ENCODE results near the gene BUD13.
"Not testable (repeated sequence)": the region's sequence is repeated elsewhere in the genome, so short reads cannot be mapped to it uniquely, and the experiment has no call there.

The BUD13 gene

GRCh38 chr11:116777056-116777455, 4.3 kb upstream of the BUD13 start:
- Histone ChIP-seq H3K27me3 (ENCODE audit: control insufficient read depth, insufficient read depth, low read length) (no peaks in the 10 kb centered on the region), H3K4me1 (ENCODE audit: control insufficient read depth, insufficient read depth, low read length) (peaks cover 12% of the 10 kb centered on the region), H3K4me2 (ENCODE audit: low read length) (no peak overlapping the region), H3K9me3 (replicated peaks; ENCODE audit: low read length) (no peaks in the 10 kb centered on the region), H3K9ac (ENCODE audit: low read depth, low read length) (no peak overlapping the region), H3K4me3 (ENCODE audit: low read length) (no peak overlapping the region), H3K36me3 (ENCODE audit: insufficient read depth, low read length) (peaks cover 51% of the 10 kb centered on the region)

- H3K9ac ChIP-seq (ENCODE audit: low read depth, low read length): no peak overlapping the region
- peaks cover 17% of the 10 kb centered on the region for H3K4me1 ChIP-seq (ENCODE audit: control insufficient read depth, insufficient read depth, low read length)
- H3K27me3 ChIP-seq (ENCODE audit: control insufficient read depth, insufficient read depth, low read length): no peaks in the 10 kb centered on the region
- H3K9me3 ChIP-seq (replicated peaks; ENCODE audit: low read length): no peaks in the 10 kb centered on the region
- H3K4me2 ChIP-seq (ENCODE audit: low read length): no peak overlapping the region
- peaks cover 48% of the 10 kb centered on the region for H3K36me3 ChIP-seq (ENCODE audit: insufficient read depth, low read length)
- H3K4me3 ChIP-seq (ENCODE audit: low read length): no peak overlapping the region
Measured at GRCh38 chr11:116776522-116776984, 3.8 kb upstream of the BUD13 start.

GRCh38 chr11:116775975-116776374, 3.2 kb upstream of the BUD13 start:
- Histone ChIP-seq H3K4me3 (ENCODE audit: low read length) (no peak overlapping the region), H3K9ac (ENCODE audit: low read depth, low read length) (no peak overlapping the region), H3K4me2 (ENCODE audit: low read length) (no peak overlapping the region), H3K36me3 (ENCODE audit: insufficient read depth, low read length) (peaks cover 42% of the 10 kb centered on the region), H3K4me1 (ENCODE audit: control insufficient read depth, insufficient read depth, low read length) (peaks cover 20% of the 10 kb centered on the region), H3K9me3 (replicated peaks; ENCODE audit: low read length) (no peaks in the 10 kb centered on the region), H3K27me3 (ENCODE audit: control insufficient read depth, insufficient read depth, low read length) (no peaks in the 10 kb centered on the region)

GRCh38 chr11:116774661-116775060, 1.9 kb upstream of the BUD13 start:
- Histone ChIP-seq H3K36me3 (ENCODE audit: insufficient read depth, low read length) (peaks cover 31% of the 10 kb centered on the region), H3K27me3 (ENCODE audit: control insufficient read depth, insufficient read depth, low read length) (no peaks in the 10 kb centered on the region), H3K4me3 (ENCODE audit: low read length) (no peak overlapping the region), H3K4me2 (ENCODE audit: low read length) (no peak overlapping the region), H3K9me3 (replicated peaks; ENCODE audit: low read length) (no peaks in the 10 kb centered on the region), H3K4me1 (ENCODE audit: control insufficient read depth, insufficient read depth, low read length) (peaks cover 20% of the 10 kb centered on the region), H3K9ac (ENCODE audit: low read depth, low read length) (no peak overlapping the region)

- H3K4me1 ChIP-seq (ENCODE audit: control insufficient read depth, insufficient read depth, low read length): peaks cover 20% of the 10 kb centered on the region
- H3K9me3 ChIP-seq (replicated peaks; ENCODE audit: low read length): no peaks in the 10 kb centered on the region
- H3K27me3 ChIP-seq (ENCODE audit: control insufficient read depth, insufficient read depth, low read length): no peaks in the 10 kb centered on the region
- H3K9ac ChIP-seq (ENCODE audit: low read depth, low read length): peak overlapping the region; percentile 97
- peak overlapping the region; percentile 93 for H3K4me3 ChIP-seq (ENCODE audit: low read length)
- peak overlapping the region; percentile 98 for H3K4me2 ChIP-seq (ENCODE audit: low read length)
- H3K36me3 ChIP-seq (ENCODE audit: insufficient read depth, low read length): peaks cover 27% of the 10 kb centered on the region
Measured at GRCh38 chr11:116773203-116774097, 663 bp upstream of the BUD13 start.

- H3K9me3 ChIP-seq (replicated peaks; ENCODE audit: low read length): no peaks in the 10 kb centered on the region
- H3K27me3 ChIP-seq (ENCODE audit: control insufficient read depth, insufficient read depth, low read length): no peaks in the 10 kb centered on the region
- H3K4me2 ChIP-seq (ENCODE audit: low read length): peak overlapping the region; percentile 98
- peak overlapping the region; percentile 97 for H3K9ac ChIP-seq (ENCODE audit: low read depth, low read length)
- H3K4me3 ChIP-seq (ENCODE audit: low read length): peak overlapping the region; percentile 93
- H3K4me1 ChIP-seq (ENCODE audit: control insufficient read depth, insufficient read depth, low read length): peaks cover 20% of the 10 kb centered on the region
- H3K36me3 ChIP-seq (ENCODE audit: insufficient read depth, low read length): peaks cover 18% of the 10 kb centered on the region
Measured at GRCh38 chr11:116771935-116772334, 852 bp downstream of the BUD13 start.

- no peak overlapping the region for H3K4me3 ChIP-seq (ENCODE audit: low read length)
- H3K27me3 ChIP-seq (ENCODE audit: control insufficient read depth, insufficient read depth, low read length): no peaks in the 10 kb centered on the region
- H3K4me2 ChIP-seq (ENCODE audit: low read length): no peak overlapping the region
- H3K36me3 ChIP-seq (ENCODE audit: insufficient read depth, low read length): peaks cover 62% of the 10 kb centered on the region
- no peak overlapping the region for H3K9ac ChIP-seq (ENCODE audit: low read depth, low read length)
- H3K4me1 ChIP-seq (ENCODE audit: control insufficient read depth, insufficient read depth, low read length): no peaks in the 10 kb centered on the region
- H3K9me3 ChIP-seq (replicated peaks; ENCODE audit: low read length): no peaks in the 10 kb centered on the region
Measured at GRCh38 chr11:116762132-116762531, 10.7 kb downstream of the BUD13 start.

- not testable (repeated sequence) for H3K9me3 ChIP-seq (replicated peaks; ENCODE audit: low read length); H3K9ac ChIP-seq (ENCODE audit: low read depth, low read length); H3K27me3 ChIP-seq (ENCODE audit: control insufficient read depth, insufficient read depth, low read length); H3K4me1 ChIP-seq (ENCODE audit: control insufficient read depth, insufficient read depth, low read length); H3K4me3 ChIP-seq (ENCODE audit: low read length); H3K4me2 ChIP-seq (ENCODE audit: low read length)
- peaks cover 57% of the 10 kb centered on the region for H3K36me3 ChIP-seq (ENCODE audit: insufficient read depth, low read length)
Measured at GRCh38 chr11:116756044-116756443, 16.7 kb downstream of the BUD13 start.

GRCh38 chr11:116750070-116750718, 22.6 kb downstream of the BUD13 start:
- no peak overlapping the region for H3K4me2 ChIP-seq (ENCODE audit: low read length)
- no peaks in the 10 kb centered on the region for H3K4me1 ChIP-seq (ENCODE audit: control insufficient read depth, insufficient read depth, low read length)
- no peaks in the 10 kb centered on the region for H3K27me3 ChIP-seq (ENCODE audit: control insufficient read depth, insufficient read depth, low read length)
- H3K9me3 ChIP-seq (replicated peaks; ENCODE audit: low read length): no peaks in the 10 kb centered on the region
- no peak overlapping the region for H3K4me3 ChIP-seq (ENCODE audit: low read length)
- no peak overlapping the region for H3K9ac ChIP-seq (ENCODE audit: low read depth, low read length)
- H3K36me3 ChIP-seq (ENCODE audit: insufficient read depth, low read length): peaks cover 45% of the 10 kb centered on the region

- H3K4me1 ChIP-seq (ENCODE audit: control insufficient read depth, insufficient read depth, low read length): peaks cover 12% of the 10 kb centered on the region
- H3K9me3 ChIP-seq (replicated peaks; ENCODE audit: low read length): no peaks in the 10 kb centered on the region
- no peak overlapping the region for H3K4me3 ChIP-seq (ENCODE audit: low read length)
- H3K36me3 ChIP-seq (ENCODE audit: insufficient read depth, low read length): peaks cover 8% of the 10 kb centered on the region
- H3K9ac ChIP-seq (ENCODE audit: low read depth, low read length): no peak overlapping the region
- H3K4me2 ChIP-seq (ENCODE audit: low read length): peak overlapping the region; percentile 10
- H3K27me3 ChIP-seq (ENCODE audit: control insufficient read depth, insufficient read depth, low read length): no peaks in the 10 kb centered on the region
Measured at GRCh38 chr11:116742104-116742503, 30.7 kb downstream of the BUD13 start.

GRCh38 chr11:116740741-116741140, 32.0 kb downstream of the BUD13 start:
- H3K27me3 ChIP-seq (ENCODE audit: control insufficient read depth, insufficient read depth, low read length): no peaks in the 10 kb centered on the region
- H3K9ac ChIP-seq (ENCODE audit: low read depth, low read length): no peak overlapping the region
- no peaks in the 10 kb centered on the region for H3K36me3 ChIP-seq (ENCODE audit: insufficient read depth, low read length)
- H3K4me3 ChIP-seq (ENCODE audit: low read length): no peak overlapping the region
- peaks cover 12% of the 10 kb centered on the region for H3K4me1 ChIP-seq (ENCODE audit: control insufficient read depth, insufficient read depth, low read length)
- no peaks in the 10 kb centered on the region for H3K9me3 ChIP-seq (replicated peaks; ENCODE audit: low read length)
- no peak overlapping the region for H3K4me2 ChIP-seq (ENCODE audit: low read length)
